OCI-LY1 (cell line): Measurements from ENCODE around the gene KIAA0232.

Experiments
- H2AFZ ChIP-seq: fragments of 200-600 bp; sonication (generic), shearing (Covaris generic); 2 replicates; pipeline ENCODE4 v1.6.0; 2014; ENCODE audit warnings: antibody characterized with exemption, mild to moderate bottlenecking, low read length
- H3F3A ChIP-seq: fragments of 200-600 bp; sonication (generic), shearing (Covaris generic); 2 replicates; pipeline ENCODE4 v1.6.0; 2014; ENCODE audit warnings: mild to moderate bottlenecking, antibody characterized with exemption, low read length, moderate library complexity; ENCODE audit not compliant: insufficient read depth
- H3K27ac ChIP-seq: fragments of 200-600 bp; sonication (generic); 2 replicates; pipeline ENCODE4 v1.5.1; 2014; ENCODE audit warnings: low read length, mixed run types, mild to moderate bottlenecking, low read depth; ENCODE audit not compliant: poor library complexity, severe bottlenecking
- H3K27me3 ChIP-seq: fragments of 200-600 bp; sonication (generic); 2 replicates; pipeline ENCODE4 v1.6.0; 2014; ENCODE audit warnings: antibody characterized with exemption, mild to moderate bottlenecking, low read length, moderate library complexity; ENCODE audit not compliant: insufficient read depth
- H3K36me3 ChIP-seq: fragments of 200-600 bp; sonication (generic); 2 replicates; pipeline ENCODE4 v1.6.1; 2014; ENCODE audit warnings: mild to moderate bottlenecking, antibody characterized with exemption, low read length, moderate library complexity, mixed read lengths; ENCODE audit not compliant: insufficient read depth
- H3K4me1 ChIP-seq: fragments of 200-600 bp; sonication (generic); 2 replicates; pipeline ENCODE4 v1.5.1; 2014; ENCODE audit warnings: mild to moderate bottlenecking, low read length, moderate library complexity; ENCODE audit not compliant: insufficient read depth, severe bottlenecking
- H3K4me2 ChIP-seq: fragments of 200-600 bp; sonication (generic), shearing (Covaris generic); 2 replicates; pipeline ENCODE4 v1.6.1; 2014; ENCODE audit warnings: low read length
- H3K4me3 ChIP-seq: fragments of 200-600 bp; sonication (generic); 2 replicates; pipeline ENCODE4 v1.5.1; 2014; ENCODE audit warnings: low read length, low read depth, mild to moderate bottlenecking, mixed read lengths; ENCODE audit not compliant: poor library complexity, severe bottlenecking
- H3K79me2 ChIP-seq: fragments of 200-600 bp; shearing (Covaris generic); 2 replicates; pipeline ENCODE4 v1.6.1; 2016; ENCODE audit warnings: mixed run types, low read length, mixed read lengths; ENCODE audit not compliant: insufficient read depth
- H3K9ac ChIP-seq: fragments of 200-600 bp; sonication (generic), shearing (Covaris generic); 2 replicates; pipeline ENCODE4 v1.6.1; 2014; ENCODE audit warnings: mild to moderate bottlenecking, low read length, mixed read lengths
- H3K9me2 ChIP-seq: fragments of 200-600 bp; sonication (generic), shearing (Covaris generic); 2 replicates; pipeline ENCODE4 v1.6.1; 2014; ENCODE audit warnings: low read depth, mild to moderate bottlenecking, low read length, mixed read lengths
- H3K9me3 ChIP-seq: fragments of 200-600 bp; shearing (Covaris generic); 2 replicates; pipeline ENCODE4 v1.6.1; 2014; ENCODE audit warnings: low read length, mixed read lengths
- H4K20me1 ChIP-seq: fragments of 200-600 bp; sonication (generic), shearing (Covaris generic); 2 replicates; pipeline ENCODE4 v1.6.0; 2016; ENCODE audit warnings: mild to moderate bottlenecking, low read length; ENCODE audit not compliant: insufficient read depth
- CTCF ChIP-seq: fragments of 200-600 bp; sonication (generic), shearing (Covaris generic); IDR thresholded peaks from 2 replicates; pipeline ENCODE4 v1.5.1; 2017; ENCODE audit warnings: mild to moderate bottlenecking, antibody characterized with exemption, low read length, moderate library complexity, mixed read lengths
- EZH2 ChIP-seq: fragments of 200-600 bp; sonication (generic), shearing (Covaris generic); IDR thresholded peaks from 2 replicates; pipeline ENCODE4 v1.8.0; 2017; ENCODE audit warnings: borderline replicate concordance, mixed run types, mild to moderate bottlenecking, antibody characterized with exemption, low read length, moderate library complexity, mixed read lengths

Gene KIAA0232

GRCh38 chr4:6875431-6875831, 92.9 kb downstream of the KIAA0232 start:
- Histone ChIP-seq H3K9me3 (no peaks in the 10 kb centered on the region), H3K36me3 (peaks cover 13% of the 10 kb centered on the region), H3K9ac (no peak overlapping the region), H3K4me3 (no peak overlapping the region), H2AFZ (no peak overlapping the region), H3K27ac (no peak overlapping the region), H3K27me3 (no peaks in the 10 kb centered on the region), H4K20me1 (no peaks in the 10 kb centered on the region), H3K9me2 (no peaks in the 10 kb centered on the region), H3K4me2 (no peak overlapping the region), H3K79me2 (no peaks in the 10 kb centered on the region), H3F3A (no peaks in the 10 kb centered on the region), H3K4me1 (no peaks in the 10 kb centered on the region)
- TF ChIP-seq EZH2 (no peak), CTCF (no peak)

GRCh38 chr4:6876440-6876839, 93.9 kb downstream of the KIAA0232 start:
- no peak for TF ChIP-seq EZH2
- no peak for TF ChIP-seq CTCF
- H3K36me3 ChIP-seq, result peaks cover 13% of the 10 kb centered on the region
- no peaks in the 10 kb centered on the region for H3K9me2 ChIP-seq
- no peak overlapping the region for H2AFZ ChIP-seq
- no peaks in the 10 kb centered on the region for H3K79me2 ChIP-seq
- H4K20me1 ChIP-seq, result no peaks in the 10 kb centered on the region
- H3K4me1 ChIP-seq, result no peaks in the 10 kb centered on the region
- no peaks in the 10 kb centered on the region for H3K9me3 ChIP-seq
- H3F3A ChIP-seq, result no peaks in the 10 kb centered on the region
- H3K4me2 ChIP-seq, result no peak overlapping the region
- no peak overlapping the region for H3K27ac ChIP-seq
- H3K9ac ChIP-seq, result no peak overlapping the region
- H3K4me3 ChIP-seq, result no peak overlapping the region
- H3K27me3 ChIP-seq, result no peaks in the 10 kb centered on the region

- no peaks in the 10 kb centered on the region for H4K20me1 ChIP-seq
- H3K27ac ChIP-seq, result no peak overlapping the region
- no peak overlapping the region for H3K4me2 ChIP-seq
- no peak overlapping the region for H2AFZ ChIP-seq
- H3K27me3 ChIP-seq, result no peaks in the 10 kb centered on the region
- TF ChIP-seq CTCF (no peak), EZH2 (no peak)
- peaks cover 13% of the 10 kb centered on the region for H3K36me3 ChIP-seq
- H3K9me3 ChIP-seq, result no peaks in the 10 kb centered on the region
- H3K9me2 ChIP-seq, result no peaks in the 10 kb centered on the region
- H3K9ac ChIP-seq, result no peak overlapping the region
- no peaks in the 10 kb centered on the region for H3K79me2 ChIP-seq
- H3K4me1 ChIP-seq, result no peaks in the 10 kb centered on the region
- H3K4me3 ChIP-seq, result no peak overlapping the region
- H3F3A ChIP-seq, result no peaks in the 10 kb centered on the region
These were observed 94.5 kb downstream of the KIAA0232 start for GRCh38 chr4:6877067-6877466.
